Skeletal muscle tissue (tissue), 4 donors: ENCODE measurements around the gene KATNB1. TPM values are rescaled to one million over a fixed set of nuclear protein-coding genes. Genes with fewer than 3 reads are reported as not detected.
"Not testable (repeated sequence)": the region's sequence is repeated elsewhere in the genome, so short reads cannot be mapped to it uniquely, and the experiment has no call there.

Experiments used
- H3K27ac ChIP-seq: one replicate; pipeline ENCODE4 v1.7.0; 2013; ENCODE audit warnings: mild to moderate bottlenecking, low read depth, low read length, inconsistent platforms
- H3K27me3 ChIP-seq, 3 donors: one replicate each; pipeline ENCODE4 v1.7.0; 2013; ENCODE audit warnings: low read length in 3 of 3; ENCODE audit not compliant: control insufficient read depth in 3 of 3, insufficient read depth in 3 of 3
- H3K36me3 ChIP-seq, 3 donors: one replicate each; pipeline ENCODE4 v1.7.0; 2013; ENCODE audit warnings: low read length in 3 of 3; ENCODE audit not compliant: control insufficient read depth in 3 of 3, insufficient read depth in 3 of 3
- H3K4me1 ChIP-seq, 3 donors: one replicate each; pipeline ENCODE4 v1.7.0; 2013; ENCODE audit warnings: low read length in 3 of 3, mild to moderate bottlenecking in 3 of 3; ENCODE audit not compliant: control insufficient read depth in 3 of 3, insufficient read depth in 3 of 3
- H3K4me3 ChIP-seq, 3 donors: one replicate each; pipeline ENCODE4 v1.7.0; 2013; ENCODE audit warnings: low read length in 3 of 3
- H3K9ac ChIP-seq, 3 donors: one replicate each; pipeline ENCODE4 v1.7.0; 2013; ENCODE audit warnings: low read length in 3 of 3, mild to moderate bottlenecking in 3 of 3, moderate library complexity in 2 of 3, low read depth in 1 of 3
- H3K9me3 ChIP-seq, 3 donors: one replicate each; pipeline ENCODE4 v1.7.0; 2013; ENCODE audit warnings: low read length in 3 of 3; ENCODE audit not compliant: control insufficient read depth in 3 of 3
- total RNA-seq: library from RNA; depleted of rRNA; stranded (reverse); fragments of >200 nt; gene quantifications from one replicate; pipeline ENCODE4 v1.2.3, GENCODE V29; 2014
- donor health status: Osteomylitis.

The KATNB1 gene
- total RNA-seq, 1 donor from 2014 or later = 24.0 TPM

DNA sequence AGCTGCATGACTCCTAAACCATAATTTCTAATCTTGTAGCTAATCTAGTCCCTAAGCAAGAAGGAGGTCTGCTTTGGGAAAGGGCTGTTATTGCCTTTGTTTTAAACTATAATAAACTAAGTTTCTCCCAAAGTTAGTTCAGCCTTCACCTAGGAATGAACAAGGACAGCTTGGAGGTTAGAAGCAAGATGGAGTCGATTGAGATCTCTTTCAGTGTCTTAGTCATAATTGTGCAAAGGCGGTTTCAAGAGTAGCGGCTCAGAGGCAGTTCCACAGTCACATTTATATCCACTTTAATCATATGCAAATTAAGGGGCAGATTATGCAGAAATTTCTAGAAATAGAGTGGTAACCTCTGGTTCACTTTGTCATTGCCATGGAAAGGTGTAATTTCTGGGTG lies 23.6 kb upstream of the KATNB1 start:
- Histone ChIP-seq H3K9me3 (no peaks in the 10 kb centered on the region), H3K27me3 (peaks cover 0 to 3% (median 0%) of the 10 kb centered on the region in 3 donors), H3K9ac (no peak overlapping the region)

GRCh38 chr16:57712569-57712968 lies 23.0 kb upstream of the KATNB1 start:
- not testable (repeated sequence) for H3K36me3 ChIP-seq, H3K27ac ChIP-seq, H3K9ac ChIP-seq

More for the DNA sequence above, 23.6 kb upstream of the KATNB1 start:
- H3K27ac ChIP-seq = no peak overlapping the region
- H3K4me1 ChIP-seq = no peaks in the 10 kb centered on the region
- no peak overlapping the region for H3K4me3 ChIP-seq
- H3K36me3 ChIP-seq = no peaks in the 10 kb centered on the region

DNA sequence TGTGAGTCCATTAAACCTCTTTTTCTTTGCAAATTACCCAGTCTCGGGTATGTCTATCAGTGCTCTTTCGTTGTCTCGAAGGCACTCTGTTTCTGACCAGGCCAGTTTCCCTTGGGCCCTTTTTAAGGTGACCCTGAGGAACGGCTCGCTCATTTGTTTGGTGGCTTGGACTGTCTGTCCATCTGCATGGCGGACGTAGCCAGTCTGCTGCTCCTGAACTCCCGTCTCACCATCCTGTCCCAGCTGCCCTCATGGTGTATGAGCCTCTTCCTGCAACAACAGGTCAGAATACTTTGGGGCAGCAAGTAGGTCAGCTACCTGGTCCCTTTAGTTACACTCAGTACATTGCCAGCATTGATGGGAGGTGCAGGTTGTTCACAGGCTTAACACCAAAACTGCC lies 22.0 kb upstream of the KATNB1 start:
- H3K36me3 ChIP-seq = no peaks in the 10 kb centered on the region
- peaks cover 0 to 5% (median 3%) of the 10 kb centered on the region in 3 donors for H3K27me3 ChIP-seq
- no peaks in the 10 kb centered on the region for H3K4me1 ChIP-seq
- H3K27ac ChIP-seq = no peak overlapping the region
- H3K9me3 ChIP-seq = no peaks in the 10 kb centered on the region
- H3K9ac ChIP-seq = no peak overlapping the region
- H3K4me3 ChIP-seq = no peak overlapping the region

More at GRCh38 chr16:57712569-57712968, 23.0 kb upstream of the KATNB1 start:
- not testable (repeated sequence) for H3K27me3 ChIP-seq, H3K4me3 ChIP-seq, H3K9me3 ChIP-seq, H3K4me1 ChIP-seq

DNA sequence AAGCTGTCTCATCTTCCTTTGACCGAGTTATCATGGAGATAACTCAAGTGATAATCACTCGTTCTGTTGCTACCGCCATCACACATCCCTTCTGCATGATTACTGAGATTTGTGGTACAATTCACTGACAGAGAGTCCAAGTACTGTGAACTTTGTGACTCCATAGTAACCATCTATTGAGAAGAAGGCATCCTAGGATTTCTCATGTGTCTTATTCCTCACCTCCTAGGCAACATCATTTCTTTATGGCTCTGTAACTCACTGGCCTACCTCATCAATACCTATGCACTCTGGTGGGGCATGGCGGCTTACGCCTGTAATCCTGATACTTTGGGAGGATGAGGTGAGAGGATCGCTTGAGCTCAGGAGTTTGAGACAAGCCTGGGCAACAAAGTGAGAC lies 21.5 kb upstream of the KATNB1 start:
- H3K9me3 ChIP-seq = no peaks in the 10 kb centered on the region
- H3K9ac ChIP-seq = no peak overlapping the region
- H3K4me1 ChIP-seq = no peaks in the 10 kb centered on the region
- no peaks in the 10 kb centered on the region for H3K36me3 ChIP-seq
- H3K27me3 ChIP-seq = peaks cover 0 to 5% (median 3%) of the 10 kb centered on the region in 3 donors
- no peak overlapping the region for H3K4me3 ChIP-seq
- no peak overlapping the region for H3K27ac ChIP-seq

DNA sequence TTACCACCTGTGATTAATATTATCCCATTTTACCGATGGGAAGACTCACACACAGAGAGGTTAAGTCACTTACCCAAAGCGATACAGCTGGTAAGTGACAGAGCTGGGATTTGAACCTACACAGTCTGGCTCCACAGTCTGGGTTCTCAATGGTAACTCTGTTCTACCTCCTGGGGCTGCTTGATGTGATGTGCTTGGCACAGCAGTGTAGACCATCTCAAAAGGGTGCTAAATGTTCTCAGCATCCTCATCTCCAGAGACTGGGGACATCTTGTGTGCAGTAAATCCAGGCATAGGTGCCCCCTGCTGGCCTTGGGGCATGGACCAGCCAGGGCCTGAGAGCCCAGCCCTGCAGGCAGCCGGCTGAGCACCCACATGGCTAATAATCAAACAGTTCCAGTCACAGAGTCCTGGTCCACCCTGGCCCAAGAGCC lies 15.4 kb upstream of the KATNB1 start:
- Histone ChIP-seq H3K4me3 (no peak overlapping the region), H3K9ac (no peak overlapping the region), H3K36me3 (no peaks in the 10 kb centered on the region), H3K9me3 (no peaks in the 10 kb centered on the region), H3K4me1 (no peaks in the 10 kb centered on the region), H3K27me3 (peaks cover 0 to 11% (median 6%) of the 10 kb centered on the region in 3 donors), H3K27ac (no peak overlapping the region)

DNA sequence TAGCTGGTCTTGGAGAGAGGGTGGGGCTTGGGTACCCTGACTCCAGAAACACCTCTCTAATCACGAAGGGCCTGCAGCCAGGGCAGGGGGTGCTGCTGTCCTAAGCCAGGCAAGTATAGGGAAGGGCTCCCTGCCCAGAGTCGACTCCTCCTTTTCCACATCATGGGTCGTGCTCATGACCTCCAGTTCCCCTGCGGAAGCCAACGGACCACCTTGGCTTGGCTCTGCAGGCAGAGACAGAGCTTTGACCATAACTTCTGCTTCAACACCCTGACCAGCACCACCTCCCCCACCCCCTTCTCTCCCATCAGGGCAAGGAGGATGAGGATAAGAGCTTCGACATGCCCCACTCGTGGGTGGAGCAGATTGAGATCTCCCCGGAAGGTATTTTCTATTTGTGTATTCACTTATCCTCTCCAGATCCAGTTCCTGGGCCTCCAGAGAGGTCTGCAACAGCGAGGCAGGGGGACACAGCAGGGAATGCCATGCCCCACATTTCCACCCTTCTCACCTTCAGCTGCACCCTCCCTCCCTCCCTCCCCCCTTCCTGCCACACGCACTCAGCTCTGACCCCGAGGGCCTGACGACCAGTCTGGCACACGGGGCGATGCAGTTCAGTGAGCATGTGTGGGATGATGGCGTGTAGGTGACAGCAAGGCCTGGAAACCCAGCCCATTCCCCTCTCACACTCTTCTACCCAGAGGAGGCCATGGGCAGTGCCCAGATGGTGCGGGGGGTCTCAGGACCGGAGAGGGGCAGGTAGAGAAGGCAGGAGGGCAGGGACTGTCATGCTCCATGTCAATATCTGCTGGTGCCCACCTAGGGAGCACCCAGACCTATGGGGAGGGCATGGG lies 14.0 kb upstream of the KATNB1 start:
- H3K27me3 ChIP-seq = peaks cover 0 to 17% (median 4%) of the 10 kb centered on the region in 3 donors
- no peak overlapping the region for H3K9ac ChIP-seq
- H3K4me3 ChIP-seq = no peak overlapping the region
- no peaks in the 10 kb centered on the region for H3K4me1 ChIP-seq
- H3K36me3 ChIP-seq = no peaks in the 10 kb centered on the region
- no peak overlapping the region for H3K27ac ChIP-seq
- H3K9me3 ChIP-seq = no peaks in the 10 kb centered on the region

GRCh38 chr16:57722210-57722499 lies 13.4 kb upstream of the KATNB1 start:
- H3K27me3 ChIP-seq = peaks cover 0 to 17% (median 4%) of the 10 kb centered on the region in 3 donors
- no peaks in the 10 kb centered on the region for H3K4me1 ChIP-seq
- no peak overlapping the region for H3K9ac ChIP-seq
- H3K4me3 ChIP-seq = no peak overlapping the region
- H3K27ac ChIP-seq = no peak overlapping the region
- H3K9me3 ChIP-seq = no peaks in the 10 kb centered on the region
- no peaks in the 10 kb centered on the region for H3K36me3 ChIP-seq

DNA sequence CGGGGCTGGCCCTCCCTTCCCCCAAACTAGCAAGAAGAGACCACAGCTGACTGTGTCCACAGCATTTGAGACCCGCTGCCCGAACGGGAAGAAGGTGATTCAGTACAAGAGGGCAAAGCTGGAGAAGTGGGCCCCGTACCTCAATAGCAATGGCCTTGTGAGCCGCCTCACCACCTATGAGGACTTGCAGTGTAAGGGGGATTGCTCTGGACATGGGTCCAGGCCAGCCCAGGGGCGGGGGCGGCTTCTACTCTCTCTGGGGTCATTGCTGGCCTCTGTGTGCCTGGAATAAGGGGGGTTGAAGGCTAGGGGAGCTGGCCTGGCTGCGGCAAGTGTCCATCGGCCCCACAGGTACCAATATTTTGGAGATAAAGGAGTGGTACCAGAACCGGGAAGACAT lies 12.9 kb upstream of the KATNB1 start:
- H3K4me3 ChIP-seq = no peak overlapping the region
- H3K9ac ChIP-seq = no peak overlapping the region
- H3K4me1 ChIP-seq = no peaks in the 10 kb centered on the region
- H3K27ac ChIP-seq = no peak overlapping the region
- H3K36me3 ChIP-seq = no peaks in the 10 kb centered on the region
- peaks cover 0 to 17% (median 4%) of the 10 kb centered on the region in 3 donors for H3K27me3 ChIP-seq
- no peaks in the 10 kb centered on the region for H3K9me3 ChIP-seq

DNA sequence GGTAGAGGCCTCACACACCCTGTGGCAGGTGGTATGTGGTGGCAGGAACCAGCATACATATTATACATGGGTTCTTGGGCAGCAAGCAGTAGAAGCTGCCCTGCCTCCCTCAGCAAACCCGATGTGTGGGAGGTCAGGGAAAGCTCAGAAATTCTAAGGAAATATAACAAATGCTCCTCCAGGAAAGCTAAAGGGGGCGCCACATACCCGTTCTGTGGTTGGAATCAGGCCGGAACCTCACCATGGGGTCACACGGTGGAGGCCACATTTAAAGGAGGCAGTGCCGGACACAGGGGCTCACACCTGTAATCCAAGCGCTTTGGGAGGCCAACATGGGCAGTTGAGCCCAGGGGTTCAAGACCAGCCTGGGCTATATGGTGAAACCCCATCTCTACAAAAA lies 12.4 kb upstream of the KATNB1 start:
- no peak overlapping the region for H3K4me3 ChIP-seq
- no peaks in the 10 kb centered on the region for H3K4me1 ChIP-seq
- peaks cover 0 to 14% (median 4%) of the 10 kb centered on the region in 3 donors for H3K27me3 ChIP-seq
- H3K9me3 ChIP-seq = no peaks in the 10 kb centered on the region
- no peak overlapping the region for H3K9ac ChIP-seq
- H3K36me3 ChIP-seq = no peaks in the 10 kb centered on the region
- no peak overlapping the region for H3K27ac ChIP-seq

DNA sequence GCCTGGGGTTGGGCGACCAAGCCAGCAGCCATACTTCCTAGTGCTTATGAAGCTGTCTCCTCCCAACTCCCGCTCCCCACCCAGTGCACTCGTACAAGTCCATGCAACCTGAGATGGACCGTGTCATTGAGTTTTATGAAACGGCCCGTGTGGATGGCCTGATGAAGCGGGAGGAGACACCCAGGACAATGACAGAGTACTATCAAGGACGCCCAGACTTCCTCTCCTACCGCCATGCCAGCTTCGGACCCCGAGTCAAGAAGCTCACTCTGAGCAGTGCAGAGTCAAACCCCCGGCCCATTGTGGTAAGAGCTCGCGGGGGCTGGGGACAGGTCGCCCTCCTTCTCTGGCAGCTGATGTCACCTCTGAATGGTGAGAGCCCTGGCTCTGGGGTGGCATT lies 11.0 kb upstream of the KATNB1 start:
- Histone ChIP-seq H3K9ac (no peak overlapping the region), H3K4me1 (no peaks in the 10 kb centered on the region), H3K36me3 (no peaks in the 10 kb centered on the region), H3K27me3 (peaks cover 0 to 12% (median 4%) of the 10 kb centered on the region in 3 donors), H3K9me3 (no peaks in the 10 kb centered on the region), H3K4me3 (no peak overlapping the region), H3K27ac (no peak overlapping the region)
